Measurements from ENCODE around the gene SCART1. TPM values are rescaled to one million over a fixed set of nuclear protein-coding genes. Genes with fewer than 3 reads are reported as not detected.
"Not testable (repeated sequence)": the region's sequence is repeated elsewhere in the genome, so short reads cannot be mapped to it uniquely, and the experiment has no call there.

The SCART1 gene
- total and polyA plus RNA-seq, 8 donors = 0.43 to 9.3 (median 5.9) TPM; not detected in 1

DNA sequence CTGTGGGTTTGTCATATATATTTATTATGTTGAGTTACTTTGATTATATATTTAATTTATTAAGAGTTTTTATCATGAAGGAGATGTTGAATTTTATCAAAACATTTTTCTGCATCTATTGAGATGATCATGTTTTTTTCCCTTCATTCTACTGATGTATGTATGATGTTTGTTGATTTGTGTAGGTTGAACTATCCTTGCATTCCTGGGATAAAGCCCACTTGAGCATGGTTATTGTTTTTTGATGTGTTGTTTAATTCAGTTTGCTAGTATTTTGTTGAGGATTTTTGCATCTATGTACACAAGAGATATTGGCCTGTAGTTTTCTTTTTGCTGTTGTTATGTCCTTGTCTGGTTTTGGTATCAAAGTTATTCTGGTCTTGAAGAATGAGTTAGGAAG is 31.1 kb downstream of the SCART1 start:
- Histone ChIP-seq H3K27ac (no peak overlapping the region), H3K4me3 (no peak overlapping the region), H3K4me1 (no peaks in the 10 kb centered on the region), H3K36me3 (no peaks in the 10 kb centered on the region), H3K27me3 (no peaks in the 10 kb centered on the region), H3K9me3 (peaks cover 0 to 52% (median 38%) of the 10 kb centered on the region in 4 donors)
- intact Hi-C loops (cut with DNase I; ENCODE audit: low total_unique reads) = no loop called here
- TF ChIP-seq POLR2A (IDR thresholded peaks at IDR 0.05) = no peak
- TF ChIP-seq, protein P1, sequence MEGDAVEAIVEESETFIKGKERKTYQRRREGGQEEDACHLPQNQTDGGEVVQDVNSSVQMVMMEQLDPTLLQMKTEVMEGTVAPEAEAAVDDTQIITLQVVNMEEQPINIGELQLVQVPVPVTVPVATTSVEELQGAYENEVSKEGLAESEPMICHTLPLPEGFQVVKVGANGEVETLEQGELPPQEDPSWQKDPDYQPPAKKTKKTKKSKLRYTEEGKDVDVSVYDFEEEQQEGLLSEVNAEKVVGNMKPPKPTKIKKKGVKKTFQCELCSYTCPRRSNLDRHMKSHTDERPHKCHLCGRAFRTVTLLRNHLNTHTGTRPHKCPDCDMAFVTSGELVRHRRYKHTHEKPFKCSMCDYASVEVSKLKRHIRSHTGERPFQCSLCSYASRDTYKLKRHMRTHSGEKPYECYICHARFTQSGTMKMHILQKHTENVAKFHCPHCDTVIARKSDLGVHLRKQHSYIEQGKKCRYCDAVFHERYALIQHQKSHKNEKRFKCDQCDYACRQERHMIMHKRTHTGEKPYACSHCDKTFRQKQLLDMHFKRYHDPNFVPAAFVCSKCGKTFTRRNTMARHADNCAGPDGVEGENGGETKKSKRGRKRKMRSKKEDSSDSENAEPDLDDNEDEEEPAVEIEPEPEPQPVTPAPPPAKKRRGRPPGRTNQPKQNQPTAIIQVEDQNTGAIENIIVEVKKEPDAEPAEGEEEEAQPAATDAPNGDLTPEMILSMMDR (IDR thresholded peaks at IDR 0.05) = no peak
- no peak for TF ChIP-seq POLR2AphosphoS5 (IDR thresholded peaks at IDR 0.05)
- no peak for TF ChIP-seq EP300 (IDR thresholded peaks at IDR 0.05)
- DNase-seq = no peak

GRCh38 chr10:133487085-133487484 is 33.3 kb downstream of the SCART1 start:
- intact Hi-C loops (cut with DNase I; ENCODE audit: low total_unique reads) = no loop called here
- TF ChIP-seq POLR2A (IDR thresholded peaks at IDR 0.05) (no peak), POLR2AphosphoS5 (IDR thresholded peaks at IDR 0.05) (no peak), EP300 (IDR thresholded peaks at IDR 0.05) (no peak)
- TF ChIP-seq, protein P1 (IDR thresholded peaks at IDR 0.05) = no peak
- H3K27me3 ChIP-seq = no peaks in the 10 kb centered on the region
- H3K4me1 ChIP-seq = no peaks in the 10 kb centered on the region
- peaks cover 0 to 52% (median 38%) of the 10 kb centered on the region in 4 donors for H3K9me3 ChIP-seq
- no peak overlapping the region for H3K4me3 ChIP-seq
- no peak for DNase-seq
- no peaks in the 10 kb centered on the region for H3K36me3 ChIP-seq
- no peak overlapping the region for H3K27ac ChIP-seq

- DNase-seq = no peak
- intact Hi-C loops (cut with DNase I; ENCODE audit: low total_unique reads) = no loop called here
- TF ChIP-seq POLR2AphosphoS5 (IDR thresholded peaks at IDR 0.05) = no peak
- TF ChIP-seq, protein P1 (IDR thresholded peaks at IDR 0.05) = no peak
- no peak for TF ChIP-seq POLR2A (IDR thresholded peaks at IDR 0.05)
- no peak for TF ChIP-seq EP300 (IDR thresholded peaks at IDR 0.05)
- H3K36me3 ChIP-seq = peaks cover 0 to 2% (median 0%) of the 10 kb centered on the region in 4 donors
- H3K27me3 ChIP-seq = no peaks in the 10 kb centered on the region
- H3K4me3 ChIP-seq = no peak overlapping the region
- peaks cover 0 to 46% (median 34%) of the 10 kb centered on the region in 4 donors for H3K9me3 ChIP-seq
- H3K4me1 ChIP-seq = no peaks in the 10 kb centered on the region
- no peak overlapping the region for H3K27ac ChIP-seq
Observed at GRCh38 chr10:133488354-133488753, 34.6 kb downstream of the SCART1 start.

DNA sequence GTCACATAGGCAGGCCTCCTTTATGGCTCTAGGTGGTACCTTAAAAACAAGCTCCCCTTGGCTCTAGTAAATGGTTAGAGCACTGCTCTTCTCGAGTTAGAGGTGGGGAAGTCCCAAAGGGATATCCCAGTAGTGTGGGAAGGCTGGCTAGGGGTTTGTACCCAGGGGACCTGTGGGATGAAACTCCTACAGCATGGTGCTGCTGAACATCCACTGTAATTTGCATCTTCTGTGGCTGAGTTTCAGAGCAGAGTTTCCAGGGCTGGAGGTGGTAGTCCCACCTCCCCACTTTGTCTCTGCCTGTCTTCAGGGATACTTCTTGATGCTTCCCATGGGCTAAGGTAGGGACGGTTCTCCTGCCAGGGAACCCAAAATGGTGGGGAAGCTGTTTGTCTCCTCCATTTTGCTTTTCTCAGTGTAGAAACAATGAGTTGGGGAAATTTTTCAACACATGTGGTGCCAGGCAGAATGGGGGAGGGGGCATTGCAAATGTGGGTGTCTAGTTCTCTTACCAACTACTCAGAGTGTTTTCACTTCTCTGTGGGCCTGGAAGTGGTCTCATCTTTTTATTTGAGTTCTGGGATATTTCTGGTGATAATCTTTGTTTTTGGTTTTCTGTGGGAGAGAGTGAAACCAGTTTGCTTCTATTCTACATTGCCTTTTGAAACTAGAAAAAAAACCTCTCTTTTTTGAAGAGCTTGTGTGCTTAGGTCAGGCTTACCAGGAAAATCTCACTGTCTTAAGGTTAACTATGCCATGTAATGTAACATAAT is 36.3 kb downstream of the SCART1 start:
- Histone ChIP-seq H3K4me1 (no peaks in the 10 kb centered on the region), H3K27ac (no peak overlapping the region), H3K27me3 (no peaks in the 10 kb centered on the region), H3K9me3 (peaks cover 0 to 31% (median 23%) of the 10 kb centered on the region in 4 donors), H3K4me3 (no peak overlapping the region), H3K36me3 (peaks cover 0 to 4% (median 0%) of the 10 kb centered on the region in 4 donors)
- TF ChIP-seq POLR2AphosphoS5 (IDR thresholded peaks at IDR 0.05) (no peak), POLR2A (IDR thresholded peaks at IDR 0.05) (no peak), EP300 (IDR thresholded peaks at IDR 0.05) (no peak)
- TF ChIP-seq, protein P1 (IDR thresholded peaks at IDR 0.05) = no peak
- no peak for DNase-seq
- 51 to 65% (median 52%) methylated on average over 2 of the region's 2 CpGs for WGBS, 5 donors
- intact Hi-C loops (cut with DNase I; ENCODE audit: low total_unique reads) = no loop called here

GRCh38 chr10:133493562-133493961 is 39.8 kb downstream of the SCART1 start:
- H3K4me3 ChIP-seq; DNase-seq; H3K4me1 ChIP-seq; H3K27me3 ChIP-seq; H3K27ac ChIP-seq; intact Hi-C loops (cut with DNase I; ENCODE audit: low total_unique reads): not testable (repeated sequence)
- 66 to 73% (median 70%) methylated on average over 4 of the region's 4 CpGs for WGBS, 5 donors
- Histone ChIP-seq H3K9me3 (peaks cover 0 to 14% (median 6%) of the 10 kb centered on the region in 4 donors), H3K36me3 (peaks cover 0 to 13% (median 3%) of the 10 kb centered on the region in 4 donors)

Data from stomach (tissue), 9 donors.